GM12892 (cell line): ENCODE data around the gene RTKN2. TPM values are rescaled to one million over a fixed set of nuclear protein-coding genes. Genes with fewer than 3 reads are reported as not detected.
"Not testable (repeated sequence)": the region's sequence is repeated elsewhere in the genome, so short reads cannot be mapped to it uniquely, and the experiment has no call there.

Experiments
- DNase-seq: peaks from one replicate; pipeline ENCODE4 v3.0.0; 2011; ENCODE audit not compliant: insufficient read length
- FAIRE-seq: peaks from 2 replicates; lab custom pipeline; 2011; peaks lifted over from hg19 to GRCh38; lab: Jason Lieb, UNC
- POLR2A ChIP-seq: IDR thresholded peaks from 2 replicates; pipeline ENCODE4 v1.6.1; 2011; ENCODE audit warnings: low read depth, low read length, control low read depth
- POLR2AphosphoS5 ChIP-seq: IDR thresholded peaks from 2 replicates; pipeline ENCODE4 v1.6.1; 2011; ENCODE audit warnings: low read depth, low read length, control low read depth
- TAF1 ChIP-seq: IDR thresholded peaks from 2 replicates; pipeline ENCODE4 v1.6.1; 2011; ENCODE audit warnings: low read depth, mild to moderate bottlenecking, control low read depth, low read length, borderline replicate concordance
- polyA plus RNA-seq: library from polyadenylated mRNA; unstranded; fragments of >200 nt; gene quantifications from one replicate; pipeline ENCODE4 v1.2.1, GENCODE V29; 2012; ENCODE audit warnings: missing spikeins, inconsistent platforms; ENCODE audit not compliant: missing spikeins

Gene RTKN2, protein sequence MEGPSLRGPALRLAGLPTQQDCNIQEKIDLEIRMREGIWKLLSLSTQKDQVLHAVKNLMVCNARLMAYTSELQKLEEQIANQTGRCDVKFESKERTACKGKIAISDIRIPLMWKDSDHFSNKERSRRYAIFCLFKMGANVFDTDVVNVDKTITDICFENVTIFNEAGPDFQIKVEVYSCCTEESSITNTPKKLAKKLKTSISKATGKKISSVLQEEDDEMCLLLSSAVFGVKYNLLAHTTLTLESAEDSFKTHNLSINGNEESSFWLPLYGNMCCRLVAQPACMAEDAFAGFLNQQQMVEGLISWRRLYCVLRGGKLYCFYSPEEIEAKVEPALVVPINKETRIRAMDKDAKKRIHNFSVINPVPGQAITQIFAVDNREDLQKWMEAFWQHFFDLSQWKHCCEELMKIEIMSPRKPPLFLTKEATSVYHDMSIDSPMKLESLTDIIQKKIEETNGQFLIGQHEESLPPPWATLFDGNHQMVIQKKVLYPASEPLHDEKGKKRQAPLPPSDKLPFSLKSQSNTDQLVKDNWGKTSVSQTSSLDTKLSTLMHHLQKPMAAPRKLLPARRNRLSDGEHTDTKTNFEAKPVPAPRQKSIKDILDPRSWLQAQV
- not detected for polyA plus RNA-seq

DNA sequence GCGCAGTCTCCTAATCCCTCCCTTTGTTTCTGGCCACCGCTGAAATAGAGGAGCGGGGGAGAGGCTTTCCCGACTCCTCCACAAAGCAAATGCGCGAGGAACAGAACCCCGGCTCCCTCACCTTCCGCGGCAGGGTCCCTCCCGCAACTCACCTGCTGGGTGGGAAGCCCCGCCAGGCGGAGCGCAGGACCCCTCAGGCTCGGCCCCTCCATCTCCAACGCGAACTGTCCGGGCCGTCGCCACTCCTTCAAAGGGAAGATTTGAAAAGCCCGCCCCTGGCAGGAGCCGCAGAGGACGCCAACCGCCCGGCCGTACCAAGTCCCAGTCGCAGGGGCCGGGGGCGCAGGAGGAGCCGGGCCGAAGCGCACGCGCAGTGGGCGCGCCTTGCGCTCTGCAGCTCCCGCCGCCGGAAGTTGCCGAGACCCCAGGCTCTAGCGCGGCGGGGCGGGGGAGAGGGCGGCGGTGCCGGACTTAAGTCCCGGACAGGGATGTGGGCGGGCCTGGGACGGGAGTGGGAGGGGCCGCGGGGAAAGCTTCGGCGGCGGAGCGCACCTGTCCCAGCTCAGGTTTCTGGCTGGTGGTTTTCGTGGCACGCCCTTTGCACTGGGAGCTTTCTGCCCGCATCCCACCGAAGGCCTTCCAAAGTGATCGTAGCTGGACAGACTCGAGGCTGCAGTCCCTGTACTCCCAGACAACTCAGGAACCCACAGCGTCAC lies at the start of gene RTKN2:
Gene RTKN2 (minus strand): TSS at position 446 of the 716 bp plus-strand sequence. CDS start 234 bp downstream, at position 212.
- DNase-seq (peak; percentile 58), FAIRE-seq (peak; percentile 82)
- TF ChIP-seq POLR2A: no peak
- no peak for TF ChIP-seq POLR2AphosphoS5
- no peak for TF ChIP-seq TAF1

- no peak for FAIRE-seq
- no peak for DNase-seq
- TF ChIP-seq POLR2AphosphoS5: no peak
- no peak for TF ChIP-seq TAF1
- TF ChIP-seq POLR2A: no peak
Measured at GRCh38 chr10:62317257-62317656, 48.6 kb upstream of the RTKN2 start.

- DNase-seq (no peak), FAIRE-seq (no peak)
- TF ChIP-seq POLR2AphosphoS5 (no peak), TAF1 (no peak), POLR2A (no peak)
Measured at GRCh38 chr10:62309254-62309653, 40.6 kb upstream of the RTKN2 start.

- FAIRE-seq (no peak), DNase-seq (no peak)
- TF ChIP-seq POLR2AphosphoS5 (no peak), TAF1 (no peak), POLR2A (no peak)
Measured at GRCh38 chr10:62308101-62308500, 39.5 kb upstream of the RTKN2 start.

DNA sequence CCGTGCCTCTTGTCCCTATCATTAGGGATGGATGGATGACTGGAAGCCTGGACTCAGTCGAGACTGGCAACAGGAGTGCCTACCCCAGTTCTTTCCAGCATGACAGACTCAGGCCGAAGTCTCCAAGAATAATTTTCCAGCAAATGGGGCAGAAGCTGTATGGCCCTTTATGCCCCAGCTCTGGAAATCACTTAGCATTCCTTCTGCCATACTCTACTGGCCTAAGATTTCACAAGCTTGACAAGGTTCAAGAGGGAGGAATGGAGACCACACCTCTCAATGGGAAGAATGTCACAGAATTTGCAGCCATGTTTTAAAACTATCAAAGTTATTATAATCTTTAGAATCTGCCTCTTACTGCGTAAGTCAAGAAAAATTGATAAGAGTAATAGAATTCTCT lies 39.0 kb upstream of the RTKN2 start:
- DNase-seq (no peak), FAIRE-seq (no peak)
- no peak for TF ChIP-seq POLR2A
- TF ChIP-seq TAF1: no peak
- no peak for TF ChIP-seq POLR2AphosphoS5

GRCh38 chr10:62306663-62307062 lies 38.0 kb upstream of the RTKN2 start:
- TF ChIP-seq POLR2AphosphoS5 (no peak), POLR2A (no peak)
- no peak for FAIRE-seq
- DNase-seq: no peak

DNA sequence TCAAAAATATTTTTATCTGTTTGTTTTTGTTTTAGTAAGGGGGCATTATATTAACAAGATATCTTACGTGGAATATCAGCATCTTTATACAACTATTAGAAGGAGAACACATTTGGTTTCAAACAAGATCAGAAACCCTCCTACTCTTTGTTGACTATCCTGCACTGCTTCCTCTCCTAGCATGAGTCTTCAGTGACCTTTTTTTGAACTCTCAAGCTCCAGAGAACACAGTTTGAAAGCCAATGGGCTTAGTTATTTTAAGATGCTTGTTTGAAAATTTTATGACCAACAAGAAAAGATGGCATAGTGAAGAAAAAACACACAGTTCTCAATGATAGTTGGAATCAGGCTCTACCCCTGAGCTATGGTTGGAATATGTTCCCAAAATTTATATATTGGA lies 37.2 kb upstream of the RTKN2 start:
- TF ChIP-seq TAF1 (no peak), POLR2A (no peak), POLR2AphosphoS5 (no peak)
- FAIRE-seq (no peak), DNase-seq (no peak)

GRCh38 chr10:62303922-62304321 lies 35.3 kb upstream of the RTKN2 start:
- DNase-seq (no peak), FAIRE-seq (no peak)
- TF ChIP-seq TAF1: no peak
- TF ChIP-seq POLR2AphosphoS5: no peak
- TF ChIP-seq POLR2A: no peak

- FAIRE-seq: no peak
- no peak for DNase-seq
- no peak for TF ChIP-seq TAF1
- no peak for TF ChIP-seq POLR2A
- no peak for TF ChIP-seq POLR2AphosphoS5
Measured at GRCh38 chr10:62302760-62303159, 34.1 kb upstream of the RTKN2 start.

DNA sequence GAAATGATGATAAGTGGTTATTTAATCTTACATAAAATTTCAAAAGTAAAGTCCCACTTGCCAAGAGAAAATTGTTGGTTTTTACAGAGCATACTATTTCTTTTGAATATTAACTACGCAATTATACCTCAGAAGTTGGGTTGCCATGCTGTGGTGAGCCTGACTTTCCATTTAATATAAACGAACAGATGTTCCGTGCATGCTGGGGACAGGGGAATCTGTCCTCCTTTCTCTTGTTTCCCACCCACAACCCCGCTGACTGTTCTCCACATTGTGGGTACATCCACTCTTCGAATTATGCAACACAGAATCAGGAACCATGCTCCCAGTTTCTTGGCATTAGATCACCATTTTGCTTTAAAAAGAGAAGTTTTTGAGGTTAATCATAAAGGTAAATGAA lies 29.2 kb upstream of the RTKN2 start:
- FAIRE-seq (no peak), DNase-seq (no peak)
- TF ChIP-seq TAF1: no peak

- no peak for FAIRE-seq
- TF ChIP-seq POLR2A: no peak
- no peak for TF ChIP-seq TAF1
- no peak for TF ChIP-seq POLR2AphosphoS5
- DNase-seq: no peak
Measured at GRCh38 chr10:62284221-62284620, 15.6 kb upstream of the RTKN2 start.

GRCh38 chr10:62281348-62281747 lies 12.7 kb upstream of the RTKN2 start:
- not testable (repeated sequence) for DNase-seq, FAIRE-seq

DNA sequence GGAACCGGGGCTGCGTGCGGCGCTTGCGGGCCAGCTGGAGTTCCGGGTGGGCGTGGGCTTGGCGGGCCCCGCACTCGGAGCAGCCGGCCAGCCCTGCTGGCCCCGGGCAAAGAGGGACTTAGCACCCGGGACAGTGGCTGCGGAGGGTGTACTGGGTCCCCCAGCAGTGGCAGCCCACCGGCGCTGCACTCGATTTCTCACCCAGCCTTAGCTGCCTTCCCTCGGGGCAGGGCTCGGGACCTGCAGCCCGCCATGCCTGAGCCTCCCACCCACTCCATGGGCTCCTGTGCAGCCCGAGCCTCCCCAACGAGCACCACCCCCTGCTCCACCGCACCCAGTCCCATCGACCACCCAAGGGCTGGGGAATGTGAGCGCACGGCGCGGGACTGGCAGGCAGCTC lies 11.7 kb upstream of the RTKN2 start:
- FAIRE-seq, DNase-seq: not testable (repeated sequence)
